Measurements from ENCODE around the gene ELF2.

- TF ChIP-seq CTCF (conservative IDR thresholded peaks at IDR 0.05; ENCODE audit: low read depth, low read length) (no peak), EZH2 (IDR thresholded peaks at IDR 0.05; ENCODE audit: borderline replicate concordance, low read depth, low read length, poor library complexity, severe bottlenecking) (no peak)
Measured at GRCh38 chr4:139020384-139020783, 156.6 kb downstream of the ELF2 start.
